NCI-H1436 (cell line): Measurements from ENCODE around the gene AMMECR1L.
"Not testable (repeated sequence)": the region's sequence is repeated elsewhere in the genome, so short reads cannot be mapped to it uniquely, and the experiment has no call there.

Experiments used
- DNase-seq: peaks from one replicate; lab custom pipeline; 2025; lab: John Stamatoyannopoulos, UW

Gene AMMECR1L

DNA sequence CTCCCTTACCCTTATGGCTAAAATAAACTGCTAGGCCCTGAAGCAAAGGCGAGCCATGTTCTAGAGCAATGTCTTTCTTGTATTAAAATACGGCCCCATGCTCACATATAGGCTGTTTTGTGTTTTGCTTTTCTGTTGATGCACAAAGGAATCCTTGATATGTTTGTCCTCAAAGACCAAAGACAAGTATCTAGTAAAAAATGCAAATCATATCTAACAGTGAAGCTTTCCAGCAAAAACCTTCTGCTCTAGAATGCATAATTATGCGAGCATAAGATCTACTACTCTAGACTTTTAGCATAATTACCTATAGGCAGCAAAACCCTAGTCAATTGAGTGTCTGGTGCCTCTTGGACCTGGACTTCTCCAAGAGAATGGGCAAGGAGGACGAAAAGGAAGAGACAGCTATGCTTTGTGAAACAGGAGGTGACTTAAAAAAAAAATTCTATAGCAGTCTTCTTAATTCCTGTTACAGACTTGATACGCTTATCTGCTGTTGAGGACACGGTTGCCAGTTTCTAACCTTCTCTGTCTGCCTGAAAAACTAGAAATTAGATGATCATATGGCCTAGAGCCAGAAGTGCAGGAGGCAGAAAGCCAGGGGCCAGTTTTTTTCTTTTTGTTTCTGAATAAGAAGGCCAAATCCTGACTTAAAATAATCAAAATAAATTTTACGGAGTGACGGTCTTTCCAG lies 1.5 kb upstream of the AMMECR1L start:
- DNase-seq = no peak

DNA sequence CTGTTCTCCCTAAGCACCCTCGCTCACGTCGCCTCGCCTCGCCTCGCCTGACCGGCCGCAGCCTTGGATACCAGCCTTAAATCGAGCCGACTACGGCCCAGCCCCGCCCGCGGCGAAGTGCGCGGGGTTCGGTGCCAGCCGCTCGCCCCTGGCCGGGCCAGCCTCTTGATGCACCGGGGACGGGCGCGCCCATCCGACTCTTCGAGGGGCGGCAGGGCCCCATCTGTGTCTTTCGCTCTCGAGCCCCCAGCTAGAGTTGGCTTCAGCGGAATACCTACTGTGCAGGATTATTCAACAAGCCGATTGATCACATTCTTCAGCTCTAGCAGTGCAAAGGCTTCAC lies 808 bp upstream of the AMMECR1L start:
- not testable (repeated sequence) for DNase-seq

DNA sequence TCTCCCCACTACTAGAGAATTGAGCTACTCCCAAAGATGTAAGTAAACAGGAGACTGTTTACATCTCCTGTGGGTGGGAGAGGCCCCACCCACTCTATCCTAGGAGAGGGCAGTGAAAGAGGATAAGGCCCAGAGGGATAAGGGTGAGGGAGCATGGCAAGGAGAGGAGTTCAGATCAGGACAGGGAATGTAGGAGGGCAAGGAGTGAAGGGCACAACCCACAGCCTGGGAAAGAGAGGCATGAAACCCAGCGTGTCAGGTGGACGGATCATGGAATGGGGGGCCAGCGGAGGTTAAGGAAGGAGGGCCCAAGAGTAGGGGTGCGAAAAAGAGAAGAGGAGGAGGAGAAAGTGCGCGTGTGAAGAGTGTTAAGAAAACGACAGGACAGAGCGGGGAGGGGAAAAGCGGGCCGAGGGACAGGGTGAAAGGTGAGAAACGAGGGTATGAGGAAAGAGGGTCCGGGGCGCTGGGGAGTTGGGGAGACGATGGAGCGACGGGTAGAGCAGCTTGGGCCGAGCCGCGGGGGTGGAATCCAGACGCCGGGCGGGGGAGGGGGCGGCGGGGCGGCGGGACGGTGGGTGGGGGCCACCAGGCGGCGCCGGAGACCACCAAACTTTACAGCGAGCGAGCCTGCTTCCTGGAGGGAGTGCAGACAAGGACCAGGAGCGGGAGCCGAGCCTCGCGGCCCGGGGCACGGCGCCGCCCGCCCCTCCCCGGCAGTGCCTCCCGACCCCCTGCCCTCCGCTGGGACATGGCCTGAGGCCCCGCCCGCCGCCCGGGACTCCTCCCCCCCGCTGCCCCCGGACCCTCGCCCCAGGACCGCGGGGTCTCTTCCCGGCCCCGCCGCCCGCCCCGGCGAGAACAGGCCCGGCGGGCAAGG lies 655 bp downstream of the AMMECR1L start:
- DNase-seq = peak; percentile 23

DNA sequence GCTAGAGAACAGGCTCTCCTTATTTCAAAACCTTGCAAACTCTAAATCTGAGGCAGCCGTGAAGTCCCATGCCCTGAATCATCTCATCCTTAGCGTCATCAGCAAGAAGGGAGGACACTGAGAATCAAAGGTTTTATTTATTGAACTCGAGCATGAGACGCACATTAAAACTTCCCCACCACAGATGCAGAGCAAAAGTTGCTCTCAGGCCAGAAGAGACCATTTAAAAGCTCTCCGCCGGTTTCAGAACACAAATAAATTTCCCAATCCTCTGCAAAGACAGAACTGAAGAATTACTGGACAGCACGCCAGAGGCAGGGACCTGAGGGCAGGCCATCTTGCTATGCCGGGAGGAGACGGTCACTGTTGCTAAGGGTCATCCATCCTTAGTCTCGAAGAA lies 1.3 kb downstream of the AMMECR1L start:
- DNase-seq = no peak

DNA sequence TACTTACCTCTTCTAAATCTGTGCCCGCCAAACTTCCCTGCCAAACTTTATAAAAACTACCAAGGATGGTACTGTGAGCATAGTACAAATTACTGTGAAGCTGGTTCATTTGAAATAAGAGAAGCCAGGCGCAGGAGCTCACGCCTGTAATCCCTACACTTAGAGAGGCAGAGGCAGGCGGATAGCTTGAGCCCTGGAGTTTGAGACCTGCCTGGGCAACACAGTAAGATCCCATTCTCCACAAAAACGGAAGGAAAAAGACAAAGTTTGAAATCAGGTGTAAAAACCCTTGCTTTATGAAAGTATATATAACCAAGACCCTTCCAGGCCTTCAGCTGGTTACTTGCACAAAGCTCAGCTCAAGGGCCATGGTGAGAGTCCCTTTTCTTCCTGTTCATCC lies 5.9 kb downstream of the AMMECR1L start:
- no peak for DNase-seq

DNA sequence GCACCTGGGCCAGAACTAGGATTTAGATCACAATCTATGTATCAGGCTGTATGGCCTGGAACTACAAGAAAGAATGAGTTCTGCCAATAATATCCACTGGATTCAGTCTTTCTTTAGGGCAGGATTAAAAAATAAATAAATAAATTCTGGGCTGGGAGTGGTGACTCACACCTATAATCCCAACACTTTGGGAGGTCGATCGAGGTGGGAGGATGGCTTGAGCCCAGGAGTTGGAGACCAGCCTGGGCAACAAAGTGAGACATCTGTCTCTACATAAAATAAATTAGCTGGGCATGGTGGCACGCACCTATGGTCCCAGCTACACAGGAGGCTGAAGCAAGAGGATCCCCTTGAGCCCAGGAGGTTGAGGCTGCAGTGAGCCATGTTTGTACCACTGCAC lies 8.1 kb downstream of the AMMECR1L start:
- no peak for DNase-seq

DNA sequence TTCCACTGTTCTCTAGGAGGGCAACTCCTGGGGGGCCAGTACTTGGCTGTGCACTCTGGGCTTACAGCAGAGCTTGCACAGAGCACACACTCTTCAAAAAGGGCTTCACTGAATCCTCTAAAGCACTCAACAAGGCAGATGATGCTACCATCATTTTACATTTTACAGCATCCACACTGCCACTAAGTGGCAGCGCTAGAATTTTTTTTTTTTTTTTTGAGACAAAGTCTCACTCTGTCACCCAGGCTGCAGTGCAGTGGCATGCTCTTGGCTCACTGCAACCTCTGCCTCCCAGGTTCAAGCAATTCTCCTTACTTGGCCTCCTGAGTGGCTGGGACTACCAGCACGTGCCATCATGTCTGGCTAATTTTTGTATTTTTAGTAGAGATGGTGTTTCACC lies 8.6 kb downstream of the AMMECR1L start:
- DNase-seq = no peak

DNA sequence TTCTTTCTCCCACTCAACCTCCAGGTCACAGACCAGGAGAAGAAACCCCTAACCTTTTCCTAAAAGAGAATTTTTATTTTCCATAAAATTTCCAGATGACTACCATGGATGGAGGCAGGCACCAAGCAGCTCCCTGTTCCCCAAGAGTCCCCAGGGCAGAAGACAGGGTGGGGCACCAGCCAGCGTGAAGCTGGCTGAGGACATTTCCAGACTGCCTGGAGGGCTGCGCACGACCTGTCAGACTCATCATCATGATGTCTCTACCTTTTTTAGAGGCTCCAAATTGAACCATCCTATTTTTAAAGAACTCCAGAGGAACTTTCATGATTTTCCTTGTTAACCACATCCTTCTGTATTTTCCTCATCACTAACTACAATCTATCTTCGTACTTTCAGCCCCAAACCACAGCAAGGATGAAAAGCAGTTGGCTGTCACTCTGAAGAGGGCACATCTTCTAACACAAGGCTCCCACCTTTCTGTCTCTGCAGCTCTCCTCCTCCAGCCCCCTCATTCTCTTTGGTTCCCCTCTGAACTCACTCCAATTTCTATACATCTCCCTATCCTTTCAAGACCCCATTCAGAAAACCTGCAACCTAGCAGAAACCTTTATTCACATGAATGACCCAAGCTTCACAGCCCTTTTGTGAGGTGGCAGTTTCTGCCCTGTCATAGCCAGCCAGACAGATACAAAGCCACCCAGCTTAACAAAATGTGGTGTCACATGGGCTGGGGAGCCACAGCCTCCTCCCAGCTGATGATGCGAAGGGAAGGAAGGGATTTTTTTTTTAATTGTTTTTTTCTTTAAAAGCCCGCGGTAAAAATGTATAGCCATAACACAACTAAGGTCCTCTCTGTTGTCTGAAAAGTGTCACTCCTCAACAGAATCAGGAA lies 11.1 kb downstream of the AMMECR1L start:
- DNase-seq = no peak

DNA sequence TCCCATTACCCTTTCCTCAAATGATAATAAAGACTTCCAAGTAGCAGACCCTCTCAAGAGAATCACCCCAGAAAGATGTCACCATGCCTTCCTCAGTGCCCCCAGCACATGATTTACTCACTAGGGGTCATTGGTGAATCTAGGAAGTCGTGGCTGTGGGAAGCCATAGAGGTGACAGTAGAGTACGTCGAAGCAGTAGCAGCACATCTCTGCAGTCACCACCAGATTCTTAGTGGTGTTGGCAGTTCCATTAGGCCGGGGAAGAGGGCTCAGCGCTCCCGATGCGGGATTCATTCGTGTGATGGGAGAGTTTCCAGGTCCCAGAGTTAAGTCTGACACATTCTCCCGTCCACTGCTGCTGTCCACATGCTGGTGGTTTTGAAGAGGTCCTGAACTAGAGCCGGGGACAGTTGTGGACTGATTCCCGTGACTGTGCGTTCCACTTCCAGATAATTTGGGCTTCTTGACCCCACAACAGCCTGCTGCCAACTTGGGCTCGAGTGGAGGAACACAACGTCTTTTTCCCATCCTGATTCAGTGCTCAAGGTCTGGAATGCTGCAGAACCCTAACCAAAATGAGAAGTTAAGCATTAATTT lies 12.0 kb downstream of the AMMECR1L start:
- no peak for DNase-seq

DNA sequence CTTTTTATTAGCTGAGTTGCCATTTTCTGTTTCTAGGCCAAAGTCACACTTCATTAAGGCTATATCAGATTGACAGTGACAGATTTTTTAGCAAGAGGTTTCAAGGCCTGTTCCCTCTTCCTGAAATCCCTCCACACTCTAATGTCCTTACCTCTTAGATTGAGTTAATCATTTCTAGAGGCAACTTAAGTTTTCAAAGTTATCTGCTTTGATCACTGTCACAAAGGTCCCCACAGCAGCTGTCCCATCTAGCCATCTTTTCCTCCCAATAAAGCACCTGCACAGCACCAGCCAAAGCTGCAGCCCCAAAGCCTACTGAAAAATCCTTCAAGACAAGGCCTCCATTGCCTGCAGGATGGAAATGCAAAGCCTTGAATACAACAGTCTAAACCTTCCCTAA lies 13.4 kb downstream of the AMMECR1L start:
- no peak for DNase-seq

DNA sequence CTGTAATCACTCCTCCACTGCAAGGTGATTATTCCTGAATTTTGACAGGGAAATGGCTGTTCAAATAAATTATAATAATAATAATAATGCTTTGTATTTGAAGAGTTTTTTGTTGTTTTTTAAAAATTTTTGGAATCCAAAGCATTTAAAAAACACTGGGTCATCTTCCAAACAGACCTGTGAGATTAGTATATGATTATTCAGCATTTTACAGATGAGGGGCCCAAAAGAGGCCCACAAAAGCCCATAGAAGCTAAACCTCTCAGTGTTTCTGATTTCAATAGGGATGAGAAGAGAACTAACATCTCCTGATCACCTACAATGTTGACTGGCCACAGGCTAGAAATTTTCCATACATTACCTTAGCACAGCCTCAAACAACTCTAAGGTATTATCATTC lies 19.8 kb downstream of the AMMECR1L start:
- DNase-seq = no peak

DNA sequence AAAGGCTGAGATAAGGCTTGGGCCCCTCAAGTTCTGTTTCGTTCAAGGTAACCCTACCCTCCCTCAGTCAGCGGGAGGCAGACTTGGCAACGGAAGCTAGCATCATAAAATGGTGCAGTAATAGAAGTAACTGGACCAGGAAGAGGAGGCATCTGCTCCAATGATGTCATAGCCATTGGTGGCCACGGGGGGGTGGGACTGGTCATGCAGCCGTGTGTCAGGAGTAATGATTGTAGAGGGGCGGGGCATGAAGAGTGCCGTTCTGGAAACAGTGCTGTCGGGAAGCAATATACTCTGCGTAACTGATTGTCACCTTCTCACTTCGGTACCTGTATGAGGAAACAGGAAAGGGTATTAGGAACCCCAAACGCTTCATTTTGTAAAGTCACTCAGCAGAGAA lies 20.9 kb downstream of the AMMECR1L start:
- no peak for DNase-seq

DNA sequence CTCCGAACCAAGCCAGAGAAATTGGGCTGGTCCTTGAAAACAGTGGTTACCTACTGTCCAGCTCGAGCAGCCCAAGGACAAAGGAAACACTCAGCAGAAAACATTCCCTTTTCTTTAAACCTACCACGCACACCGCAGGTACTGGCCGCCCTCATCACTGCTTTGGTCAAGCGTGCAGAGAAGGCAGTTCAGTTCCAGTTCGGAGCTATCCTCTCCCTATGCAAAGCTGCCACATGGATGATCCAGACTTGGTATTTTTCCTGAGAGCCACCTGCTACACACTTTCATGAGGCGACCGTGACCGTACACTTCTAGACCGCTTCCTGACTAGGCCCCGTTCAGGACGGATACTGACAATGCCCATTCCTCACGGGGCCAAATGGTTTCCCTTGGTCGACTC lies 23.5 kb downstream of the AMMECR1L start:
- DNase-seq = no peak

DNA sequence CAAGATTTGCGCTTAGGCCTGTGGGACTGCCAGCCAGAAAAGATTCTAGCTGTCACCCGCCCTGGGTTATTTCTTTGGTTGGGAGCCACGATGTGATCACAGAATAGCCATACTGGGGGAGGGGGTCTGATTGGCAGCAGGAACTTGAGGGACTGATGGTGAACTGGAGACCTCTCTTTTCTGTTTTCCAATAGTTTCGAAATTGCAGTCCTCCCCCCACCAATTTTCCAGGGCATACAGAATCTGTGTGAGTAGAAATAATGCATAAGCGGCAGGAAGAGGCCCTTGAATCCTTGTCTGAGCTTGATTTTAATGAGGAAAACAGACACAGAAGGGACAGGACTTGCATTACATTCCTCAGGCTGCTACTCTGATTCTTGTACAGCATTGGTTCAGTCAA lies 25.6 kb downstream of the AMMECR1L start:
- DNase-seq = no peak

DNA sequence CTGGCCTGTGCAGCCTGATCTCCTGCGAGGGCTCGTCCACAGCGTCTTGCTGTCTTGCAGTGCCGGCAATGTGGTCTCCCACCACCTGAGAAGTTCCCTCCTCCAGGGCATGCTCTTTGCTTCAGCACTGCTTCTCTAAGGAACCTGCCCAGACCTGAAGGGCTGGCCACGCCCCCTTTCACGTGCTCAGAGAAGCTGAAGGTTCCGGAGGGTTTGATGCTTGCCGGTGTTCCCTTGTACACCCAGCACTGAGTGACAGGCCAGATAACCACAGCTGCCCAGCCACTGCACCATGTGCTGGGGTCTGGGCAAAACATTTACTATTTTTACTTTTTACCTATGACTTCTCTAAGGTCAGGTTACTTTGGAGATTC lies 26.1 kb downstream of the AMMECR1L start:
- DNase-seq = peak; percentile 22

DNA sequence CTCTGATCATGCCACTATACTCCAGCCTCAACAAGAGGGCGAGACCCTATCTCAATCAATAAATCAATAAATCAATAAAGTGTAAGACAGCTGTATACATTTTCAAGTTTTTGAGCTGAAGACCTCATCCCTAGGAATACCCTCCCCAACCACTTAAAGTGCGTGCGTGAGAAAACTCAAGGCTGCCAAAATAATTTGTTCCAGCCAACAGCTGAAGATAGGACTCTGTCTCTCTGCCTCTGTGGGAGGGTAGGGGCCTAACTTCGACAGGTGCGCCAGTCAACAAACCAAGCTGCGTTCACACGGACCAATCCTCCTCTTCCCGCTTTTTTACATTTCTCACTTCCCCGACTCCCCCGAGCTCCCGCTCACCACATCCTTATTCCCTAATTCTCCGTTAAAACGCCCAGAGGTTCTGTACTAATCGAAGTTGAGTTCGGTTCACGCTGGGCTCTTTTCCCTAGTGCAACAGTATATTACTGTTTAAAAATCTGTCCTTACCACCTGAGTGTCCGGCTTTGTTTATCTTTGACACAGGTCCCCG lies 28.4 kb downstream of the AMMECR1L start:
- no peak for DNase-seq

DNA sequence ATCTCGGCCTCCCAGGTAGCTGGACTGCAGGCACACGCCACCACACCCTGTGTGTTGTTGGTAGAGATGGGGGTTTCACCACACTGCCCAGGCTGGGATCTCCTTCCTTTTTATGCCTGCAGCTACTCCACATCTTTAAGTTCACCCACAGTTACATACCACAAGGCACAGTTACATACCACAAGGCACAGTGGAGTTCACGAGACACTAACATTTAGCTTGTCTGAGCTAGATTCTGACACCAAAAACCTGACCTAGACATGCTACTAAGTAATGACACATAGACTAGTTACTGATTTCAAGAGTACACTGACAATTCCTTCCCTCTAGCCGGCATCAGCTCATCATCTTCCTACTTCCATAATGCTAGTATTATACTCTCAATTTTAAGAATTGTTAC lies 32.1 kb downstream of the AMMECR1L start:
- DNase-seq = no peak

DNA sequence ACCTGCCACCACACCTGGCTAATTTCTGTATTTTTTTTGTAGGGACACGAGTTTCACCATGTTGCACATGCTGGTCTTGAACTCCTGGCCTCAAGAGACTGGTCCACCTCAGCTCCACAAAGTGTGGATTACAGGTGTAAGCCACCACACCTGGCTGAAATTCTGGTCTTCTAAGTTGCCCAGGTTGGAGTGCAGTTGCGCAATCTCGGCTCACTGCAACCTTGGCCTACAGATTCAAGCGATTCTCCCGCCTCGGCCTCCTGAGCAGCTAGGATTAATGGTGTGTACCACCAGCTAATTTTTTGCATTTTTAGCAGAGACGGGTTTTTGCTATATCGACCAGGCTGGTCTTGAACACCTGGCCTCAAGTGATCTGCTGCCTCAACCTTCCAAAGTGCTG lies 33.4 kb downstream of the AMMECR1L start:
- DNase-seq = no peak

DNA sequence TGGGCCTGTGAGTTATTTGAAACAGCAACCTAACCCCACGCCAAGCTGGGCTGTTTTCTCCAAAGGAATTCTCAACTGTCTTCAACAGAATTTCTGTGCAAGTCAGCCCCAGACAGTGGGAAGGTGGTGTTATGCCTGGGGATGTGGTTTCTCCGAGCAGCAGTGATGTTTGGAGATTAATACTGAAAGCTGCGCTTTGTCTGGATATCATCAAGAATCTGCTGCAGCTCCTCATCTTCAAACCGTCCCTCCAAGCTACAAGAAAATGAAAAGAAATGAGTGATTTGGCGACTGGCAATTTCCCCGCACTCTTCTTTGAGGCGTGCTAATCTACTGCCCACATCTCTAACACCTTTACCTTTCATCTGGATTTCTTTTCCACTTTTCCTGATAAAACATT lies 37.8 kb downstream of the AMMECR1L start:
- no peak for DNase-seq

DNA sequence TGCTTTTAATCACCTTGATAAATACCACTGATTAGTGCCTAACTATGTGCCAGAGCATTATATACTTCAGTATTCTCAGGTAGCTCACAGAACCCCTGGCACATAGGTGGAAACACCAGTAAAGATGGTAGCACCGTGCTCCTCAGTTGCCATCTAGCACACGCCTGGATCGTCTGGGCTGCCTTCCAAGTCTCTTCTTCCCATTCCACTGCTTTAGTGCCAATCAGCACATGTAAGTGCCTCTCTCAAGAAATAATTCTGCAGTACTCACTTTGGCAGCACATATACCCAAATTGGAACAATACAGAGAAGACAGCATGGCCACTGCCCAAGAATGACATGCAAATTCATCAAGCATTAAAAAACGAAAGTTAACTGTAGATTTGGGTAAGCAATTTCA lies 40.8 kb downstream of the AMMECR1L start:
- DNase-seq = no peak

DNA sequence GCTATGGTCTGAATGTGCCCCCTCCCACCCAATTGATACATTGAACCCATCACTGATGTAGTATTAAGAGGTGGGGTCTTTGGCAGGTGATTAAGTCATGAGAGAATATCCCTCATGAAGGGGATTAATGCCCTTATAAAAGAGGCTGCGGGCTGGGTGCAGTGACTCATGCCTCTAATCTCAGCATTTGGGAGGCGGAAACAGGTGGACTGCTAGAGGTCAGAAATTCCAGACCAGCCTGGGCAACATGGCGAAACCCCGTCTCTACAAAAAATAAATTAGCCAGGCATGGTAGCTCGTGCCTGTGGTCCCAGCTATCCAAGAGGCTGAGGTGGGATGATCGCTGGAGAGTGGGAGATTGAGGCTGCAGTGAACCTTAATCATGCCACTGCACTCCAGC lies 42.1 kb downstream of the AMMECR1L start:
- no peak for DNase-seq
